Iris pigment epithelial cell (primary cell): ENCODE data around the gene PLPP1.

ENCODE experiments used
- DNase-seq: peaks from one replicate; pipeline ENCODE4 v3.0.0-alpha.2; 2011; ENCODE audit warnings: low read depth

PLPP1 gene

DNA sequence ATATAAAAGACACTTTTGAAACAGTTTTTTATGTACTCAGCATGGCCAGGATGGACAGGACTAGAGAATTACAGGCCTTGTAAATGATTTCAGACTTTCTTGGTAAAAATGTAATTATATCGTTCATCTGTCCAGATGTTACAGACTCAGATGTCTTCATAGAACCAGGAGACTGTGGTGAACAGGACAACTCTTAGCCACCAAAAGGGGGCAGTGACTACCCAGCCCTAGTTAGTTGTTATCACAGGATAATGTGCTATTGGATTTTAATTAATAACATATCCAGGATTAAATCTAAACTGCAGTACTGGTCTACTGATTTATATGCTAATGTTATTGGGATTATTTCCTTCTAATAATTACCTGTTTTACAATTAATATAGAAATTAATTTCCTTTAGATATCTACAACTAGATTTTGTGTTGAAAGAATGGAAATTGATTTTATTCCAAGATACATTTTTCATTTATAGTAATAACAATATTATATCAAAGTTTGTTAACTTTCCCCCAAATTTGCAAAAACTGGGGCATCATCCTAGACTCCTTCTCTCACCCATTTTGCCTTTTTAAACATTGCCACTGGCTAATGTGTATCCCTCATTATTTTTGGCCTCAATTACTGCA, 127.6 kb downstream of the PLPP1 start:
- peak; percentile 65 for DNase-seq

DNA sequence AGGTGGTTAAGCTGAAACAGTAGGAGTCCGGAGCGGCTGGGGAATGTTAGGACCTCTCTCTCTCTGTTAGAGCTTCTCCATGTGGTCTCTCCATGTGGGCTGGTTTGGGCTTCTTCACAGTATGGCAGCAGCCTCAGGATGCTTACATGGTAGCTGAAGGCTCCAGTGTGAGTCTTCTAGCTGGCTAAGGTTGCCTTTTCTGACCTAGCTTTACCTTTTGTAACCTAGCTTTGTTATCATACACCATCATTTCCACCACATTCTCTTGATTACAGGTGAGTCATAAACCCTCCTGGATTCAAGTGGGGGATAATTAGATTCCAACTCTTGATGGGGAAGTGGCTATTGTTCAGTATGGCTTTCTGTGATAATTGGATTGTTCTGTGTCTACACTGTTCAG, 128.5 kb downstream of the PLPP1 start:
- DNase-seq = no peak

GRCh38 chr5:55402199-55402598, 132.6 kb downstream of the PLPP1 start:
- DNase-seq = no peak

DNA sequence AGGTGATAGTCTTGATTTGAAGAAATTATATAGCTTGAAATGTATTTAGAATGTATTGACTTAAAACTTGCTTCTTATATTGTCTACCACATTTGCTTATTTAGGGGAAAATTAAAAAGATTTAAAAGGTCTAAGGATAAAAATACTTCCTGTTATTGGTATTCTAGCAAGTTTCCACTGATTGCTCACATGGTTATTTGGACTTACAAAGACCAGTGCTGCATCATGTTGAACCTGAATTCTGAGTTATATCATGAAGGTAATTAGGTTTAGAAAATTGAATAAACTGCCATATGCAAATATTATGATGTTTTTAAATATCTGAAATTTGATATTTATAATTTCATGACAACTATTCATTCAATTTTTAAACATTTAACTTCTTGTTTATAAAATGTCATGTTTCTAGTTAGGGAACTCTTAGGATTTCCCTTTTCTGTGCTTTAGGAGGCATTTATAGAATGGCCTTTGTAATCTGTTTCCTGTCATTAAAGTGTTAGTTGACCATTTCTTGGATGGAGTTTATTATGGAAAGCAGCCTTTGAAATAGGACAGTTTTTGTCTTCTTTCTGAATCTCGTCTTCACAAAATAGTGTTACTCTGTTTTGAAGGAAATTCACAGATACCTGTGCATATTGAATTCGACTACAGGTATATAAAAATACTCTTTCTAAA, 141.1 kb downstream of the PLPP1 start:
- DNase-seq = no peak

DNA sequence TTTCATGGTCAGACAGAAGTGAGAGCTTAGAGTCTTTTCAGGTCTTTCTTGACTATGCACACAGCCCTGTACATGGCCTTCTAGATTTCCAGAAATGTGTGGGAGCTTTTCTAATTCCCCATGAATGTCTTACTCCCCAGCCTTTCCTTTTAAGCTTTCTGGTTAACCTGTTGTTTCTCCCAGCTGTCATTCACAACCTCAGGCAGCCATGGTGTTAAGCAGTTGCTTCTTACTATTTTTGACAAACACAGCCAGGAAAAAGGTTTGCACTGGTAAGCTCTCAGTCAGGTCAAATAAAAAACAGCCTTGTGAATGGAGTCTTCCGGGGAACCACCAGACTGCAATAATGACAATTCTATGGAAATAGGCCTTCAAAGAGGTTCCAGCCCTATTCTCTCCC, 142.1 kb downstream of the PLPP1 start:
- DNase-seq = no peak

GRCh38 chr5:55391707-55392106, 143.1 kb downstream of the PLPP1 start:
- DNase-seq = no peak

DNA sequence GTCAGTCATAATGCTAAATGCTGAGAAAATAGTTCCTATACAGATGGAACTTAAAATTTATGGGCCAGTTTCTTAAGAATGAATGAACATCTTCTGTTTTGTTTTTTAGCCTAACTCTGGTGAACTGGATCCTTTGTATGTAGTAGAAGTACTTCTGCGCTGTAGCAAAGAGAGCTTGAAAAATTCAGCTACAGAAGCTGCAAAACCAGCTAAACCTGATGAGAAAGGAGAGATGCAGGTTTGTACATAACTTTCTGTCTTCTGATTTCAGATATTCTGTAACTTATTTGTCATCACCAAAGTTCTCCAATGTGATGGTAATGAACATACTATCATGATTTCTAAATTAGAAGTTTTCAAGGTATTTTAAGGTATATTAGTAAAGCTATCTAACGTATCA, 146.9 kb downstream of the PLPP1 start:
- DNase-seq = no peak

GRCh38 chr5:55386356-55386755, 148.4 kb downstream of the PLPP1 start:
- DNase-seq = no peak

DNA sequence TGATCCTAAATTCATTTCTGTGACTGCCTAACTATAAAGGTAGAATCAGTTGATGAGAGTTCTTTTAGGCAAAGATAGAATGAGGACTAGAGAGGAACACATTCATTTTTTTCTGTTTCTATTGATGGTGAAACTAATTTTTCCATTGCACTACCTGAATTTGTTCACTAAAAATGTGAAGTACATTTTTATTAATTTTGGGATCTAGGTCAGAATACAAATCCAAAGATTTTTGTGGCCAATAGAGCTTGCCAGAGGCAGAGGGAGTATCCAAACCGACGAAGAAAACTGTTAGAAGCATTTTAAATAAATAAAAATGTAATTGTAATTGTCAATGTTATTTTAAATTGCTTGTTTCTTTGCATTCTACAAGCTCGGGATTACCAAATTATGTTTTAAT, 148.9 kb downstream of the PLPP1 start:
- no peak for DNase-seq

DNA sequence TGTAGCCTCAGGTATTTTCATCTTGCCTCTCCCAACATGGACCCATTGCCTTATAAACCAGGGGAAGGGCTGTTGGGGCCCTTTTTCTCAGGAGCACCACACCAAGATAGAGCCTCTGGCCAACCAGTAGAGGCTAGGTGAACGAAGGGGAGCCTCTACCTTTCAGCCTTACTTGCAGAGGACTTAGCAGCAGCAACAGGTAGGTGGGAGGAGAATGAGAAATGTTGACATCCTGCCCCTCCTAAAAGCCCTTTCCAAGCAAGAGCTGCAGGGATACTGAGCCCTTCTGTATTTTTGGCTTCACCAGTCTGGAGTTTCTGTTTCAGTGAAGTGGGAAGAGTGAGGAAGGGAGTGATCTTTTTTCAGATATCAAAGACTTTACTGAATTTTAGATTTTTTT, 149.5 kb downstream of the PLPP1 start:
- DNase-seq = no peak

DNA sequence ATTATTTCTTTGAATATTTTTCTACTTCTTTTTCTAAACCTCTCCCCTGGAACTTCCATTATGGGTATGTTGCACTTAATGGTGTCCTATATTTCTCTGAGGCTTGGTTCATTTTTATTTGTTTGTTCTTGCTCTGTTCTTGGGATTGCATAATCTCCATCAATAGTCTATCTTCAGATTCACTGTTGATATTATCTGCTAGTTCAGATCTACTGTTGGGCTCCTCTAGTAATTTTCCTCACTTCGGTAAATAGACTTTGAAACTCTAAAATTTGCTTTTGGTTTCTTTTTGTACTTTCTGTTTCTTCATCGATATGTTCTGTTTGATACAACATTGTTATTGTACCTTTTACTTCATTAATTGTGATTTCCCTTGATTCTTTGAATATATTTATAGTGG, 150.7 kb downstream of the PLPP1 start:
- DNase-seq = no peak

- no peak for DNase-seq
These were observed 151.5 kb downstream of the PLPP1 start for GRCh38 chr5:55383254-55383653.

- DNase-seq = no peak
These were observed 157.0 kb downstream of the PLPP1 start for GRCh38 chr5:55377810-55378209.
